ENCODE results near the gene ANKFN1. TPM values are rescaled to one million over a fixed set of nuclear protein-coding genes. Genes with fewer than 3 reads are reported as not detected.

Gene ANKFN1
- total and polyA plus RNA-seq, 11 donors = not detected

DNA sequence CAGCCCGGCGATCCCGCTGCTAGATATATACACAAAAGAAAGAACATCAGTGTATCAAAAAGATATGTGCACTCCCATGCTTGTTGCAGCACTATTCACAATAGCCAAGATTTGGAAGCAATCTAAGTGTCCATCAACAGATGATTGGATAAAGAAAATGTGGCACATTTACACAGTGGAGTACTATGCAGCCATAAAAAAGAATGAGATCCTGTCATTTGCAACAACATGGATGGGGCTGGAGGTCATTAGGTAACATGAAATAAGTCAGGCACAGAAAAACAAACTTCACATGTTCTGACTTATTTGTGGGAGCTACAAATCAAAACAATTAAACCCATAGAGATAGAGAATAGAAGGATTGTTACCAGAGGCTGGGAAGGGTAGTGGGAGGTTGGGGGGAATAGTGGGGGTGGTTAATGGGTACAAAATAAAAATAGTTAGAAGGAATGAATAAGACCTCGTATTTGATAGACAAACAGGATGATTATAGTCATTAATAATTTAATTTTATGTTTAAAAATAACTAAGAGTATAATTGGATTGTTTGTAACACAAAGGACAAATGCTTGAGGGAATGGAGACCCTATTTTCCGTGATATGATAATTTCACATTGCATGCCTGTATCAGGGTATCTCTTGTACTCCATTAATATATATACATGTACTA, 263.5 kb downstream of the ANKFN1 start:
- H3K4me3 ChIP-seq = no peak overlapping the region
- DNase-seq = no peak
- no peak overlapping the region for H3K27ac ChIP-seq
- WGBS, 4 donors = 86 to 91% (median 88%) methylated on average over 5 of the region's 5 CpGs
- TF ChIP-seq POLR2A (IDR thresholded peaks at IDR 0.05) (no peak), CTCF (IDR thresholded peaks at IDR 0.05) (no peak)
- H3K4me1 ChIP-seq = no peaks in the 10 kb centered on the region
- ATAC-seq = no peak
- H3K36me3 ChIP-seq = no peaks in the 10 kb centered on the region
- H3K9me3 ChIP-seq = peaks cover 0 to 23% (median 9%) of the 10 kb centered on the region in 12 donors
- H3K27me3 ChIP-seq = no peaks in the 10 kb centered on the region
- intact Hi-C loops (cut with DNase I) = no loop called here

DNA sequence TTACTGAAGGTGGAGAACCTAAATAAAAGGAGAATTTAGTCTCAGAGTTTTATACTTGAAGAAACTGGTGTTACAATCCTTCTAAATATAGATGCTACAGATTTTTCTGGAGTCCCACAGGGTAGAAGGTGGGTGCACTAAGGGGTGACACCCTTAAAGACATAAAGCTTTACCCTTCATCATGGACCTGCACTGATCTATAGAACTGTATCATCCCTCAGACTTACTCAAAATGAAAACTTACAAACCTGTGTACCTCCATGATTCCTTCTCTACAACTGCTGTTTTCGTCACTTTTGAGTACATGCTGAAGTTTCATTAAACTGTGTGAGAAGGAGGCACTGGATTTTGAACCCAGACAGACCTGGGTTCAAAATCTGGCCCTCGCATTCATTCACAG, 270.7 kb downstream of the ANKFN1 start:
- intact Hi-C loops (cut with DNase I) = loop anchor here in 1 of 10 donors (10.0 kb wide), 1 partner anchor 59 kb away; no protein-coding TSS in a partner anchor
- H3K27me3 ChIP-seq = peaks cover 0 to 8% (median 0%) of the 10 kb centered on the region in 9 donors
- no peak overlapping the region for H3K27ac ChIP-seq
- DNase-seq = no peak
- TF ChIP-seq POLR2A (IDR thresholded peaks at IDR 0.05) = no peak
- no peak for TF ChIP-seq CTCF (IDR thresholded peaks at IDR 0.05)
- no peak for ATAC-seq
- WGBS, 4 donors = 79 to 84% (median 82%) methylated on average over 2 of the region's 2 CpGs
- no peaks in the 10 kb centered on the region for H3K4me1 ChIP-seq
- no peaks in the 10 kb centered on the region for H3K36me3 ChIP-seq
- no peaks in the 10 kb centered on the region for H3K9me3 ChIP-seq
- no peak overlapping the region for H3K4me3 ChIP-seq

DNA sequence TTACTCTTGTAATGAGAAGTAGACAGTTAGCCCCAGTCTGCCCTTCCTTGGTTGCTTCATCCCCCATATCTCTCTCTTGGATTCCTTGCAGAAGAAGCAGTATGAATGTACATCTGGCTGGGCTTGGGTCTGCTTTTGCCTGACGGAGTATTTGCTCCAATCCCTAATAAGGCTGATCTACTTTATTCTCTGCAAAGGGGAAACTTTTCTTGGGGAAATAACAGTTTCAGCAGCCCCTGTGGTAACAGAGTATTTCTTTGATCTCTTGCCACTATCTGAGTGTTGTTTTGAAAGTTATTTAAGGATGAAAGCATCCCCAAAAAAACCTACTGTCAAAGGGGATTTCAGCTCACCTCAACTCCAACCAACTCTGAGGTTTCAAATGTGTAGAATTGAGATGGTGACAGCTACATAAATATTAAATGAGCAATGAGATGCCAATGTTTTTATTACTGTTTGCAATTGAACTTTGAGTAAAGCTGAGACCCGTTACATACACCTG, 271.3 kb downstream of the ANKFN1 start:
- H3K4me1 ChIP-seq = no peaks in the 10 kb centered on the region
- intact Hi-C loops (cut with DNase I) = loop anchor here in 1 of 10 donors (10.0 kb wide), 1 partner anchor 60 kb away; no protein-coding TSS in a partner anchor
- H3K4me3 ChIP-seq = no peak overlapping the region
- DNase-seq (no peak), ATAC-seq (no peak)
- H3K9me3 ChIP-seq = no peaks in the 10 kb centered on the region
- TF ChIP-seq POLR2A (IDR thresholded peaks at IDR 0.05) = no peak
- no peak for TF ChIP-seq CTCF (IDR thresholded peaks at IDR 0.05)
- peaks cover 0 to 8% (median 0%) of the 10 kb centered on the region in 9 donors for H3K27me3 ChIP-seq
- 74 to 86% (median 77%) methylated on average over 2 of the region's 2 CpGs for WGBS, 4 donors
- no peak overlapping the region for H3K27ac ChIP-seq
- no peaks in the 10 kb centered on the region for H3K36me3 ChIP-seq

DNA sequence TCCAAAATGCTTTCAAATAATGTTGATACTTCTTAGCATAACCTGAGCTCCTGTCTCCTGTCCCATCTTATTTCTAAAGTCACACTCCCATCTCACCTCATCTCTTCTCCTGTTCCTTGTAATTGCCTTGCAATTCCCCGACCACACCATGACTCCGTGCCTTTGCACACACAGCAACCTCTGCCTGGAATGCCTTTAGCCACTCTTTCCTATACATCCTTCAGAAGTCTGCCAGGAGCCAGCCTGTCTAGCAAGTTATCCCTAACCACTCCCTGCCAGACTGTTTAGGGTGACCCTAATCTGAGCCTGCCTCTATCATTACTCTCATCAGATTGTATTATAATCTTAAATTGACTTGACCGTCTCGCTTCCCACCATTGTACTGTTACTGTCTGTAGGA, 272.2 kb downstream of the ANKFN1 start:
- no peaks in the 10 kb centered on the region for H3K36me3 ChIP-seq

More for the DNA sequence above, 272.2 kb downstream of the ANKFN1 start:
- intact Hi-C loops (cut with DNase I) = loop anchor here in 1 of 10 donors (10.0 kb wide), 1 partner anchor 61 kb away; no protein-coding TSS in a partner anchor
- no peak overlapping the region for H3K27ac ChIP-seq
- ATAC-seq = no peak
- no peaks in the 10 kb centered on the region for H3K9me3 ChIP-seq
- WGBS, 4 donors = 70 to 77% (median 74%) methylated on average over 4 of the region's 4 CpGs
- peaks cover 0 to 8% (median 0%) of the 10 kb centered on the region in 9 donors for H3K27me3 ChIP-seq
- DNase-seq = no peak
- H3K4me3 ChIP-seq = no peak overlapping the region
- TF ChIP-seq CTCF (IDR thresholded peaks at IDR 0.05) = no peak
- TF ChIP-seq POLR2A (IDR thresholded peaks at IDR 0.05) = no peak
- H3K4me1 ChIP-seq = no peaks in the 10 kb centered on the region
